ENCODE data around the gene GRIK3. TPM values are rescaled to one million over a fixed set of nuclear protein-coding genes. Genes with fewer than 3 reads are reported as not detected.

Gene GRIK3
- total RNA-seq, 1 donor from 2014 or later = 30.2 TPM

DNA sequence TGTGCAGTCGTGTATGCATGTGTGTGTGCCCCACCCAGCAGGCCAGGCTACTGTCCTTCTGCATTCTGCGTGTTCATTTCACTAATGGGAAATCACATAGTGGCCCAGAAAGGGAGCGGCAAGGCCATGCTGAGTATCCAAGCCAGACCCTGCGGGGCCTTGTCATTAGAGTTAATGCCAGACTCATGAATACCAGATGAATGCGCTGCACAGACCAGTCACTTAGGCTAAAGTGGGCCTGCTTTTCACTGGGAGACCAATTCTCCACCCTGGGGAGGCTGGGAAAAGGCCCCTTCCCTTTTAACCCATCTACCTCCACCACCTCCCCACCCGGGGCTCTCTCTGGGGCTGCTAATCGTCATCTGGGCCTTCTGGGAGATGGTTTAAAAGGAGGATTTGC, 17.0 kb upstream of the GRIK3 start:
- FAIRE-seq = no peak
- no peak for DNase-seq (ENCODE audit: low spot score in 2 of 2)

DNA sequence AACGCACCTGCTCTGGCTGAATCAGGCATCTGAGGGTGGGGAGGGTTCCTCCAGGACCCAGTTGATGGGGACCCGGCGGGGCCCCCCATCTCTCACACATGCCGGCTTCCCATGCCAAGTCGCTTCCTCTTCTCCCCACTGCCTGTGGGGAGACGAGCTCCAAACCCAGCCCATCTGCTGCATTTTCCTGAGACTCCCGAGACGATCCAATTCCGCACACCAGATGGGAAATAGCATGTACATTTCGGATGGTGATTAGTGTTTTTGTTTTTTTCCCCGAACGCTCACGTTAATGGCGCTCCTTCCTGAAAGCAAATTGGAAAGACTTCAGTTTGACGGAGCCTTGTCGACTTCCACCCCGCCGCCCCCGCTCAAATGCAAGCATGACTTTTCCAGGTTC, 13.2 kb upstream of the GRIK3 start:
- no peak for FAIRE-seq
- no peak for DNase-seq (ENCODE audit: low spot score in 2 of 2)

DNA sequence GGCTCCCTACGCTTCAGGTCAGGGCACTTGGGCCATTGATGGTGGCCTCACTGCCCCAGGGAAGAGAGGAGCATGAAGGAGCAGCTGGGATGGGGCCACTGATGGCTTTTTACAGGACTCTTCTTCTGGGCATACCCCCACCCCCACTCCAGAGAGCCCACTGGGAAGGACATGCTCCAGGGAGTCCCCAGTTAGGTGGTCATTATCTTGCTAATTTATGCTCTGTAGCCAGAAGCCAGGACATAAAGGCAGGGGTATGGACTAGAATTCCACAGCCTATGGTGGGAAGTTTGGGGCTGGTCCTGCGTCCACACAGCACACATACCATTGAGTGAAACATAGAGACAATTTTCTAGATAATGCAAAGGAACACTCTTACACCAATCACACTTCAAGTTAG, 8.8 kb upstream of the GRIK3 start:
- DNase-seq (ENCODE audit: low spot score in 2 of 2) = no peak
- no peak for FAIRE-seq

DNA sequence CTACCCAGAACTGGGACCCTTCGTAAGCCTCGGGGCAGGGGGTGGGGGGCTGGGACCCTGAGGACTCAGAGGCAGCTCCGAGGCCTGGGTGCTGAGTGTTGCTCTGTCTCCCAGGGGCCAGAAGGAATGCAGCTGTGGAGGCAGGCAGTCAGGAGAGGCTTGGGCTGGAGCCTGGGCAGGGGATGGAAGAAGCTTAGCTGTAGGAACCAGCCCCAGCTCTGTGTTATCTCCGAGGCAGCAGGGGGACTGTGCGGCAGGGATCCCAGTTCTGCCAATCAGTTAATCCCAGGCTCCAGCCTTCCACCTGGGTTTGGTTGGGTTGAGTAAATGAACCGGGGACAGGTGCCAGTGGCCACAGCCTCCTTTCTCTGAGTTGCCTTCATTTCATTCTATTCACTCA, 8.2 kb upstream of the GRIK3 start:
- FAIRE-seq = no peak

DNA sequence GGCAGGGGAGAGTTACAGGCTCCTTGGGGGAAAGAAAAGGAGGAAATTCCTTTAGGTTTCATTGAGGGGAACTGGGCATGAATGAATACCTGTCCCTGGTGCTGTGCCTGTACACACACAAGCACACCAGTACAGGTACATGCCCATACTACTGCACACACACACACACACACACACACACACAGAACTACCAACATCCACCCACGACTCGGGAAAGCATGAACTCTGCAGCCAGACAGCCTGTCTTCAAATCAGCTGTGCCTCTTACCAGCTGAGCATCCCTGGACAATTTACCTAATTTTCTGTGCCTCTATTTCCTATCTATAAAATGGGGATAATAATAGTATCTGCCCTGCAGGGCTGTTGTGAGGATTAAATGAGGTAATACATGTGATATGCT, 7.2 kb upstream of the GRIK3 start:
- DNase-seq (ENCODE audit: low spot score in 2 of 2) = no peak
- no peak for FAIRE-seq

More for the DNA sequence above, 8.2 kb upstream of the GRIK3 start:
- no peak for DNase-seq (ENCODE audit: low spot score in 2 of 2)

DNA sequence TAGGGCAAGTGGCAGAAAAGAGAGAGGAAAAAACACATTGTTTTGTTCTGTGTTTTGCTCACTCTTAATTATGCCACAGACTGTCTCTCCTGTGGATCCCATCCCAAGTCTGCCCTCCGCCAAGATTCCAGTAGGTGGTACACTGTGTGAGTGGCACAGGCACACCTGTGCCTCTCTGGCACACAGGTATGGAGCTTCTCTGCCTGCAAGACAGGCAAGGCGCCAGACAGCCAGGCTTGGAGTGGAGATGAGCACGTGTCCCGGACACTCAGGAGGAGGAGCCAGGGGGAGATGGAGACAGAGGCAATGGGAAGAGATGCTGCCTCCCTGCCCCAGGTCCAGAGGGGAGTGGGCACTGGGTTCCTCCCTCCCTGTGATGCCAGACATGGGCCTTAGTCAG, 6.5 kb upstream of the GRIK3 start:
- FAIRE-seq (no peak), DNase-seq (ENCODE audit: low spot score in 2 of 2) (no peak)

DNA sequence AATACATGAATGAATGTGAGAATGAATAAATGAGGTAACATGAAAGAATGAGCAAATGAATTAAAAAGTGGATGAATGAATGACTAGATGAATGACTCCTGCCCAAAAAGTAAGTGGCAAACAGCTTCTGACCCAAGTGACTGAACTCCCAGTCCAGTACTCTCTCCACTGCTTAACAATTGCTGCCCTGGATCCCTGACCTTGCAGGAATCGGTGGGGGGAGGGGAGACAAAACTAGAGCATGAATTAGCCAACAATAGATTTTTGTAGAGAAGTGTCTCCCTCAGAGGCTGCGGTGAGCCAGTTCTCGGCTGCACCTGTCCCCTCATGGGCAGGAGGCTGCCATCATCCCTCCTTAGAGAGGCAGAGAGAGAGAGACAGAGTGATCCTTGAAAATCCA, 5.9 kb upstream of the GRIK3 start:
- no peak for FAIRE-seq
- DNase-seq (ENCODE audit: low spot score in 2 of 2) = no peak

DNA sequence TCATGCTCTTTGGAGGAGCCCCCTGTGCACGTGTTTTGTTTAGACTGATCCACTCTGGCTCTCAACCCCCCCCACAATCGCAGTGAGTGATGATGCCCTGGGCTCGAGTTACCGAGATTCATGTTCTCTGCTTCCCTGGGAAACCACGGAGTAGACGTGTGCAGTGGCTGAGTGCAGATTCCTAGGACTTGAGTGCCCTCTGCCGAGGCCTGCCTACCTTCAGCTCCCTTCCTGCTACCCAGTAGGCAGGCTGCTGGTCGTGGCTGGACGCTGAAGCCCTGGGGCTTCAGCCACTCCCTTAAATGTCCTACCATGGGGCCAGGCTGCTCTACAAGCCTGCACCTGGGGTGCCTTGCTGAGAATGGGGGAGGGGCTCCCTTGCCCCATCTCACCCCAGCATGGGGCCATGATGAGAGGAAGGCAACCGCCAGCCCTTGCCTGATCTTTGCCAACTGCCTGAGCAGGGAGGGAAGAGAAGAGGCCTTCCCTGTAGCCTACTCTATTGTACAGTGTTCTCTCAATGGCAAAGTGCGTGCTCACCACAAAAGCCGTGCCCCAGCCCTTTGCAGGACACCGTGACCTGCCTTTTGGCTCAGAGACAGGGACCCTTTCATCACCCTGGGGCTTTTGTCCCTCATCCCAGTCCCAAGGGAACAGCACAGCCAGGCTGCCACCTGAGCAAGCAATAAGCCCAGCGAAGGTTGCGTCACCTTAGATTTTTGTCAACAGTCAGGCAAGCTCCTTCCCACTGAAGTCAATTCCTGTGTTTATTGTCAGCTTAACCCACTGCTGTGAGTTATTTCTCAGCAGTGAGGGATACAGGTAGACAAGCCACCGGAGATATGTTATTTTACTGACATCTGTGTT, 4.1 kb upstream of the GRIK3 start:
- DNase-seq (ENCODE audit: low spot score in 2 of 2) = peak; percentile 57 to 65
- no peak for FAIRE-seq

DNA sequence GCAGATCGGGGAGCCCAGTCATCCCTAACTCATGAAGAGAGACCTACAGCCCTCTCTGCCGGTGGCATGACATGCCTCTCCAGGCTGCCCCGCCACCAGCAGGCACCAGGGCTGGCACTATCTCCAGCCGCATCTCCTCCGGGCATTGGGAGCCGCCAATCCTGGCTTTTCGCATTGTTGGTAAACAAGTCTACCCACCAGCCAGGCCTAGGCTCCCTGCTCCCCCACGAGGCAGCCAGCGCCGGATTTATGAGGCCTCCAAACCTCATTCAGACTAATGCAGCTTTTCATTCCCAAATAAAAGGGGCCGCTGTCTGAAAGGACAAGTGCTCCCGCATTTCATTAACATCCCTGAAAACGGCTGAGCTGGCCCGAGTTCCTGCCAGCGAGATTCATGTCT, 3.4 kb upstream of the GRIK3 start:
- DNase-seq (ENCODE audit: low spot score in 2 of 2) = no peak

DNA sequence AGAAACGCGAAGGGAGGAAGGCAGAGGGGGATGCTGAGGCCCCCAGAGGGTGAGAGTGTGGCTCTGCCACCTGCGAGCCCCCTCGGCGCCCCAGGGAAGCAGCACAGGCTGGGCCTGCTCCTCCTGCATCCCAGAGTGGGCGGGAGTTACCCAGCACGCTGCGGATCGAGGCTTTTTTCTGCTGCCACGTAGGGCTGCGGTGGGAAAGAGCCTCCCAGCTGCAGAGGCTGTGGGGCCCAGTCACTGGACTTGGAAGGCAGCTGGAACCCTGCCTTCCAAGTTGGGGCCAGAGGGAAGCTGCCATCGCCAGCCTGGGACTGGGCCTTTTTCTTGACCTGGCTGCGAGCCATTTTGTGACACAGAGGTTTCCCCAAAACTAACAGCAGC, 2.3 kb upstream of the GRIK3 start:
- FAIRE-seq (no peak), DNase-seq (ENCODE audit: low spot score in 2 of 2) (no peak)

More for the DNA sequence above, 3.4 kb upstream of the GRIK3 start:
- no peak for FAIRE-seq

DNA sequence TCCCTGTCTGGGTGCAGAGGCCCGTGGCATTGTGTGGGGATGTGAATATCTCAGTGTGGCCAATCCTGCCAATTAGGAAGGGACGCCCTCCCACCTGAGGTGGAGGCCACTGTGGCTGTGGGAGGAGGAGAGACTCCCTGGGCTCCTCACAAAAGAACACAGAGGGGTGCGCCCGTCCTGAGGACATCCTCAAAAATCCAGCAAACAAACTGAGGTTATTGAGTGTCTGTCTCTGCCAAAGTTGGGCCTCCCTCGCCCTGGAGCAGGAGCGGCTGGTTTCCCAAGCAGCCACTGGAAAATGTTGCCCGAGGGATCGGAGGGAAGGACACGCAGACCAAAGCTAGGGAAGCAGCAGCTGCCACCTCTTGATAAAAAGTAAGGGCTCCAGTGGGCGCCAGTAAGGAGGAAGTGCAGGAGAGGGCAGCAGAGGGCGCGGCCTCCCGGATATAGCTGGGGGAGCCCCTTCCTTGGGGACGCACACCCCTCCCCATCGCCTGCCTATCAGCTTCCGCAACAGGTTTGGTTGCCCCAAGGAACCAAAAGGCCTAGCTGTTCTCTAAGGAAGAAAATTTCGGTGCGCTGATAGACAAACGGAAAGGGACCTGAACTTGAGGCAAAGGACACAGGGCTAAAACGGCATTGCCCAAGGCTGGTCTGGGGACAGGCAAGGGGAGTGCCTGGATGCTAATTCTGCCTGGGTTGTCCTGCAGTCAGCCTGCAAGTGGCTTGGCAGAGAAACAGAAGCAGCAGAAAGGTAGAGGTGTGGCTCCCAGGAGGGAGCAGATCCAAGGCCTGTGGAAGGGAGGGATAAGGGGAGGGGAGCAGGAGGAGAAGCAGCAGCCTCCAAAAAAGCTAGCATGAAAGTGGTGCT, 1.7 kb upstream of the GRIK3 start:
- no peak for DNase-seq (ENCODE audit: low spot score in 2 of 2)
- FAIRE-seq = no peak

DNA sequence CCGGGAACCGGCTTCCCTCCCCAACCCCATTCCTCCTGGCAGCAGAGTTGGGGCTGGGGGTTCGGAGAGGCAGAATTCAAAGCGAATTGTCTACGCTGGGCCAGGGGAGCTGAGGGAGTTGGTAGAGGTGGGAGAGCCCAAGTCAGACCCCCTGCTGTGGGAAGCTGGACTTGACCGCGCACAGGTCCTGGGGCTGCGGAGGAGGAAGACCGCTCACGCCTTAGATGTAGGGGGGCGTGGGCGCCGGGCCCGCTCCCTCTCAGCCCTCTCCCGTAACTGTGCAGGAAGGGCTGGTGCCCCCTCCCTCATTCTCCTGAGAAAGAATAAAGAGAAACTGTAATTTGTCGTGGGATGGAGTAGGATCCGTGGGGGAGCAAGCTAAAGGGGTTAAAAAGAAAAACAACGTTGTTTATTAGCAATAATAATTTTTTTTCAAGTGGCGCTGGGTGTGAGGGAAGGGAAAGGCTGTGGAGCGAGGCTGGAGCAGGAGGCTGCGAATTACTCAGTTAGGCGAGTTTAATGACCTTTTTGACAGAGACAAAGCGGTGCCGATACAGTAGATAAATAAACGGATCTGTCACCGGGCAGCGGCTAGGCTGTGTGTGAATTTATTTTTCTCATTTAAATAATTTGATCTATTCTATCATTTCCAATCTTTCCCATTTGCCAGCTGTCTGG, 838 bp upstream of the GRIK3 start:
- FAIRE-seq (no peak), DNase-seq (ENCODE audit: low spot score in 2 of 2) (no peak)

DNA sequence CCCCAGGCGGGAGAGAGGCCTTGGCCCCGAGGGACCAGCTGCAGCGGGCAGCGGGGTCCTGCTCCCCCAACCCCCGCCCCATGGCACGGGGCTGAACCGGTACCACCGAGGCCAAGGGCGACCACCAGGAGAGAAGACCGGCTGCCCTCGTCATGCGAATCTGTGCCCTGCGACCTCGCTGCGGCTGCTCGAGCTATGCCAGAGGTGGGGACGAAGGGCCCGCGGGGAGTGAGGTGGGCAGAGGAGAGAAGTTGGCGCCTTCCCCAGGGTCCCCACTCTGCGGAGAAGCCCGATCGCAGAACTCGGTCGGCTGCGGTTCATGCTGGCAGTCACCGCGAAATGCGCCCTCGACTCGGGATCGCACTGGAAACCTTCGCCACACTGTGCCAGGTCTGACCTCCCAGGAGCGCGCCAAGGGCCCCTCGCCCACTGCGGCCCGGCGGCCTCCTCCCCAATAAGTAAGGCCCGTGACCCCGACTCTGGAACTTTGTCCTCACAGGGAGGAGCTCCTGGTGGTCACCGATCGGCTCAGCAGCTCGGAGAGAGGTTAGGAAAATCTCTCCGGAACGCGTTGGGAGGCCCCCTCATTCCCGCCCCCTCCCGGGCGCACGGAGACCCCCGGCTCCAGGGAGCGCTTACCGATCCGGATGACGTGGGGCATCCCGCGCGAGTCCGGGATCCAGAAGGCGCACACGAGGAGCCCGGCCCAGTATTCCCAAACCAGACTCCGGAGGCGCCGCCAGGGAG, 787 bp downstream of the GRIK3 start:
- DNase-seq (ENCODE audit: low spot score in 2 of 2) (peak in 1 of 2 donors; percentile 42), FAIRE-seq (no peak)

DNA sequence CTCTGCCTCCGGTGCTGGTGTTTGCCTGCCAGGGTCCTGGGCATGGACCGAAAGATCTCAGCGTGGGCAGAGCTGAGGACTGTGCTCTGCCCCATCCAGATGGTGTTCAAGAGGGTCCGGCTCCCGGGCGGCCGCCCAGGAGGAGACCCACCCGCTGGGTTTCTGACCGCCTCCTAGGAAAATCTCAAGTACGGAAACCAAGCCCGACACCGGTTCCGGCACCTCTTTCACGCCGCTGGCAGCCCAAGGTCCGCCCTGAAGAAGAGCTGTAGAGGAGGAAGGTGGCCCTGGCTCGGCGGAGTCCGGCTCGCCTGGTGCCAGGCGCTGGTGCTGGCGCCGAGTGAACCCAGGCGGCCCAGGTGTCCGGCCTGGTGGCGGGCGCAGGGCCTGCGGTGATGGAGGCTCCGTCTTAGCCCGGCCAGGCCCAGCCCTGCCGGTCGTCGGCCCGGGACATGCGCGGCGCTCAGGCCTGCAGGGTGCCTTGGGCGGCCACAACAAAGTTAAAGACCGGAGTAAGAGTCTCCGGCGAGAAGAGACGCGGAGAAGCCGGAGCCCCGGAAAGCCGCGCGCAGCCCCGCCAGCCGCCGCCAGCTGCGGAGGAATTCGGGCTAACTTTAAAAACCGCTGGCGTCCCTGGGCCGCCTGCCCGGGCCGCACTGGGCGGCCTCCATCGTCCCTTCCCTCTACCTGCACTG, 1.5 kb downstream of the GRIK3 start:
- FAIRE-seq (no peak), DNase-seq (ENCODE audit: low spot score in 2 of 2) (no peak)

DNA sequence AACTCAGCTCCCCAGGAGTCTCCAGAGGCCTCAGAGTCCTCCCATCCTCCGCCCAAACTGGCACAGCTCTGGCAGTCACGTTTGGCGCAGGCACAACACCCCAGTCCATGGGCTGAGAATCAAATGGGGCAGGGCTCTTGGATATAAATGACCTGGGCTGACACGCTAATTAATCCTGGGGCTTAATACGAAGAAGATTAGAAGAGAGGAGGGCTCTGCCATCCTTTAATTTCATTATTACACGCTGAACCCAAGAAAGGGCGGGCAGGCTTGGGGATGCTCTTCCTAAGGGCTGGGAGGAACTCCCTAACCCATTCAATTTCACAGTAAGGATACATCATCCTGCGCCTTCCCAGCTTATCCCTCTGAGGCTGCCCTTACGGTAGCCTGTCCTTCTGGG, 2.4 kb downstream of the GRIK3 start:
- DNase-seq (ENCODE audit: low spot score in 2 of 2) (no peak), FAIRE-seq (no peak)

DNA sequence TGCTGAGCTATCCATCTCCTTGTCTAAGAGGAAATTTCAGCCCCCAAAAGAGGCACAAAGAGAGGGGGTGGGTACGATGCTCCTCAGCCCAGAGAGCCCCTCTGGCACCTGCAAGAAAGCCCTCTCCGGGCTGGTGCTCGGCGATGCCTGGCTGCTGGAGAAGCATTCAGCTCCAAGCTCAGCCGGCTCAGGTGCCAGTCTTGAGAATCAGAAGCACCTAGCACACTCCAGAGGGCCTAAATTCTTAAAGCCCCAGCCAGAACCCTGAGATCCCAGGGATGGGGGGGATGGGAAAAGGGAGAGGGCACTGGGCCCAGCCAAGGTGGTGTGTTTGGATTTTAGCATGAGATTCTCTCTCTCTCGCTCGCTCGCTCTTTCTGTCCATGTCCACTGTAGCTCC, 2.9 kb downstream of the GRIK3 start:
- DNase-seq (ENCODE audit: low spot score in 2 of 2) = no peak
- no peak for FAIRE-seq

DNA sequence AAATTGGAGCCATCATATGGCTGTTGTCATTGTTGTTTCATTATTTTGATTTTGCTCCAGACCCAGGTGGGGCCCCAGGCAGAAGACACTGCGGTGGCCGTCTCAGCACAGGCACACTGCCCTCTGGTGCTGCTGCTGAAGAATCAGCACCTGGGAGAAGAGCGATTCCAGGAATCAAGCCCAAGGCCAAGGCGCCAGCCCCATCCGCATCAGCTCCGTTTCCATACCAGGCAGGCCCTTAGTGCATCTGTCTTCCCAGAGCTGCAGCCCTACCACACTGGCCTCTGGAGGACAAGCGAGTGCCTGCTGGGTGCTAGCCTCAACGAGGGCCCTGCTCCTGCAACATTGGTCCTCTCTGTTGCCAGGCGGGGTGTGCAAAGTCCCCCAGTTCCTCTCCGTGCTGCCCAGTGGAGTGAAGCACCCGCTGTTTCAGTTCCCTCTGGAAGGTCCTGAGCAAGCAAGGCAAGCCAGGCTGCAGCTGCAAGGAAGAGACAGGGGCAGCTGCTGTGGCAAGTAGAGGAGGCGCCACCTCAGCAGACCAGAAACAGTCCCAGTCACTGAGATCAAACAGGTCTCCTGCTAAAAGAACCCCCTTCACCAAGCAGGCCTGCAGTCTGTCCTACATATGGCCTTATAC, 5.2 kb downstream of the GRIK3 start:
- no peak for DNase-seq (ENCODE audit: low spot score in 2 of 2)

DNA sequence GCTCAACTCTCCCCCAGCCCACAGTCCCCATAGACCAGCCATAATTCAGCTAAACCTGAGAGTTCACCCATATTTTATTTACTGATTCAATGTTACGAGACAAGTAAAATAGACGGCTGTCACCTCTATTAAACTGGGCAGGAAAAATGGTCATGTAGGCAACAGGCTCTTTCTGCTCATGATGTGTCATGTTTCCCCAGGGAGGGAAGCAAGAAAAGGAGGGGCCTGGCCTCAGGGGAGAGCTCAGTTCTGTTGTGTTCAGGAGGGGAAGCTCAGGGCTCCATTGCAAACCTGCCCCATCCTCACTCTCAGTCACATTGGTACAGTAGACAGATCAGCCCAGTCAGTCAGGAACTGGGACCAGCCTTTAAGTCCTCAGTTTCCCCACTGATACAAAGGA, 12.8 kb downstream of the GRIK3 start:
- DNase-seq (ENCODE audit: low spot score in 2 of 2) = no peak
- FAIRE-seq = no peak

More for the DNA sequence above, 5.2 kb downstream of the GRIK3 start:
- no peak for FAIRE-seq

DNA sequence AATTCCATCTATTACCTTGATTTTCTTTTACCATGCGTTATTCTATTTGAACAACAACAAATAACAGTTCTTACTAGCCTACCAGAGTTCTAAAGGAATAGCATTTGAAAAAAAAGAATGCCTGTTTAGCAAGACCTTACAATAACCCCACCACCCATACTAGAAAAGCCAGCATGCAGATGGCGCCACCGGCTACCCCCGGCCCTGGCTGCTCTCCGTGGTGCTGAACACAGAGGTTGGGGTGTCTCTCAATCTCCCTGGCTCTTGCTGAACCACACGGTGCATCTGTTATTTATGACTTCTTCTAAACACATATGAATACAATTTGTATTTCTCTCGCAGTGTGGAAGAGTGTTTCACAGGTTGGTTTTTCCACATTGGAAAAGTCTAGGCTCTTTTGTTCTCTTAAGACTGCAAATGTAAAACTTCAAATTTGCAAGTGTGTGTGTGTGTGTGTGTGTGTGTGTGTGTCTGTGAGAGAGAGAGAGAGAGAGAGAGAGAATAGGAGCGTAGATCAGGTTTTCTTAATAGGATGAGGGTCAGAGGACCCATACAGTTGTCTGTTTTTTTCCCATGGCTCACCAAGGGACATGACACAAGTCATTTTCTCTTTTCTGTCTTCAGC, 13.6 kb downstream of the GRIK3 start:
- no peak for DNase-seq (ENCODE audit: low spot score in 2 of 2)
- FAIRE-seq = no peak
